ENCODE results near the gene KDM4B. TPM values are rescaled to one million over a fixed set of nuclear protein-coding genes. Genes with fewer than 3 reads are reported as not detected.

Gene KDM4B
- total and polyA plus RNA-seq, 10 of the 15 experiments (the other 5 are each of a cell fraction or from before 2014, with no cell fraction given), result 0.47 to 49.6 (median 16.2) TPM

DNA sequence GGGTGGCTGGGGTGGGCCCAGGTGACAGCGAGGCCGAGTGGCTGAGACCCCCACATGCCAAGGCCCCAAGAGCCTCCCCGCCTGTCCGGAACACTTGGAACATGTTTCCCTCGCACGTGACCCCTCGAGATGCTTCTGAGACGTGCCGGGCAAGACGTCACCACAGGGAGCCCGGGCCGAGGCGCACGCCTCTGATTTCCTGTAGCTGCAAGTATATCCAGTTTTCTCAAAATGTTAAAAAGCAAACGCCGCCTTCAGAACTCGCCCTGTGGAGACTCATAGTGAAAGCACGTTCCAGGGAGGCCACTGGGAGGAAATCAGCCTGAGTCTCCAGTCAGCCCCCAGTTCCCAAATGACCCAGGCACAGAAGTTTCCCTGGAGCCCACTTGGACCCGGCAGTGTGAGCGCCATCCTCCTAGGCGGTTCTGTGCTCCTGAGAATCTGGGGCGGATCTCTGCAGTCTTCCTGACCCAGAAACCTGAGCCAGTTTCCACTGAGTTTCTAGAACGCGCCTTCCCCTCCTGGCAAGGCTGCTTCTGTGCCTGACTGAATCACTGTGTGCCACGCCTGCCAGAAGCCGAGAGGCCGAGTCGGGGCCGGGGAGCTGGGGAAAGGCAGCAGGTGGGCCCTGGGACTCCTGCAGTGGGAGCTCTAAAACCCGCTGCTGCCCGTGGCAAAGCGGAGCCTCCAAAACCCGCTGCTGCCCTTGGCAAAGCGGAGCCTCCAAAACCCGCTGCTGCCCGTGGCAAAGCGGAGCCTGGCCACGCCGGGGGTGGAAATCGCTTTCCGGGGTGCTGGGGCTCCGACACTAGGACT, 179.3 kb downstream of the KDM4B start:
- no peak for TF ChIP-seq SUPT20H (IDR thresholded peaks at IDR 0.05; ENCODE audit: borderline replicate concordance, control insufficient read depth, low read depth, low read length)
- ChIA-PET RAD21 (ENCODE audit: unreplicated experiment) (no interaction called here), SMC1A (ENCODE audit: uncharacterized antibody, unreplicated experiment) (no interaction called here), CTCF (no interaction called here), POLR2A (no interaction called here)
- no peak overlapping the region for H3K9ac ChIP-seq (ENCODE audit: control insufficient read depth, insufficient read depth, low read length)
- in situ Hi-C loops (cut with MboI), result no loop called here
- no peaks in the 10 kb centered on the region for H3K4me1 ChIP-seq (ENCODE audit: control insufficient read depth, insufficient read depth, low read length)
- H4K20me1 ChIP-seq (ENCODE audit: control insufficient read depth, insufficient read depth), result no peaks in the 10 kb centered on the region
- H3K27me3 ChIP-seq (replicated peaks in 1 of 2; ENCODE audit: control insufficient read depth in 2 of 2, insufficient read depth in 2 of 2, low read length in 1 of 2), result no peaks in the 10 kb centered on the region
- no peaks in the 10 kb centered on the region for H3K9me3 ChIP-seq (replicated peaks; ENCODE audit: control insufficient read depth, insufficient read depth, low read length)
- no peak overlapping the region for H3K27ac ChIP-seq (ENCODE audit: control insufficient read depth, insufficient read depth)
- no TSS peak for BruUV-seq (replicated peaks)
- 97% methylated on average over 35 of the region's 42 CpGs for WGBS (ENCODE audit: insufficient coverage, insufficient replicate concordance, low lambda C conversion rate, missing lambda C conversion rate)
- H3K4me2 ChIP-seq (ENCODE audit: control insufficient read depth, insufficient read depth), result no peak overlapping the region
- ATAC-seq, result no peak
- no peak overlapping the region for H3K4me3 ChIP-seq
- no peak for FAIRE-seq
- no peak overlapping the region for H2AFZ ChIP-seq (ENCODE audit: control insufficient read depth, low read depth, low read length)
- H3K36me3 ChIP-seq (ENCODE audit: control insufficient read depth in 2 of 2, insufficient read depth in 2 of 2, low read length in 1 of 2), result peaks cover 9 to 14% of the 10 kb centered on the region in 2 experiments
- intact Hi-C loops (cut with micrococcal nuclease; ENCODE audit: unreplicated experiment), result no loop called here
- no peaks in the 10 kb centered on the region for H3K79me2 ChIP-seq (ENCODE audit: control insufficient read depth, insufficient read depth, low read length)
- DNase-seq (ENCODE audit: low read depth, low spot score), result no peak

DNA sequence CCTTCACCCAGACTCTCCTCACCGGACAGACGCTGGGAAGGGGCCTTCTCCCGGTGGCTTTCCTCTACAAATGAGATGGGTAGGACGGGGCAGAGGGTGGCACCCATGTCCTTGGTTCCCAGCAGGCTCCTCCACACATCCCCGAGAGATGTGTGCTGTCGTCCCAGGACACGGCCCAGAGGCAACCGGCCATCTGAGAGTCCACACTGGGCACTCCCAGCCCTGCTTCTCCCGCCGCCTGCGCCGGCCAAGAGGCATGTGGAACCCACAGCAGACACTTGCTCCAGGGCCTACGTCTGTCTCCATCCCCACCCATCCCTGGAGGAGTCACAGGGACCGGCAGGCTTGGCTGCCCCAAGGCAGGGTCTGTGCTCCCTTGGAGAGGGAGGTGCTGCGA, 179.9 kb downstream of the KDM4B start:
- CTCF ChIA-PET, result no interaction called here
- peaks cover 8 to 10% of the 10 kb centered on the region in 2 experiments; a peak in 3 of 4 replicates for H3K36me3 ChIP-seq (ENCODE audit: control insufficient read depth in 2 of 2, insufficient read depth in 2 of 2, low read length in 1 of 2)

More for the DNA sequence above, 179.9 kb downstream of the KDM4B start:
- H3K27ac ChIP-seq (ENCODE audit: control insufficient read depth, insufficient read depth), result no peak overlapping the region
- H3K4me3 ChIP-seq, result no peak overlapping the region
- DNase-seq (ENCODE audit: low read depth, low spot score) (no peak), FAIRE-seq (no peak), ATAC-seq (no peak)
- no peak overlapping the region for H3K4me2 ChIP-seq (ENCODE audit: control insufficient read depth, insufficient read depth)
- H3K79me2 ChIP-seq (ENCODE audit: control insufficient read depth, insufficient read depth, low read length), result no peaks in the 10 kb centered on the region
- ChIA-PET POLR2A (no interaction called here), RAD21 (ENCODE audit: unreplicated experiment) (no interaction called here), SMC1A (ENCODE audit: uncharacterized antibody, unreplicated experiment) (no interaction called here)
- no peaks in the 10 kb centered on the region for H3K27me3 ChIP-seq (replicated peaks in 1 of 2; ENCODE audit: control insufficient read depth in 2 of 2, insufficient read depth in 2 of 2, low read length in 1 of 2)
- H3K4me1 ChIP-seq (ENCODE audit: control insufficient read depth, insufficient read depth, low read length), result no peaks in the 10 kb centered on the region
- no peaks in the 10 kb centered on the region for H3K9me3 ChIP-seq (replicated peaks; ENCODE audit: control insufficient read depth, insufficient read depth, low read length)
- intact Hi-C loops (cut with micrococcal nuclease; ENCODE audit: unreplicated experiment), result no loop called here
- no peak overlapping the region for H3K9ac ChIP-seq (ENCODE audit: control insufficient read depth, insufficient read depth, low read length)
- no peak overlapping the region for H2AFZ ChIP-seq (ENCODE audit: control insufficient read depth, low read depth, low read length)
- in situ Hi-C loops (cut with MboI), result no loop called here
- TF ChIP-seq CREM (IDR thresholded peaks at IDR 0.05; ENCODE audit: low read depth) (no peak), WRNIP1 (IDR thresholded peaks at IDR 0.05; ENCODE audit: borderline replicate concordance, low read depth, low read length) (no peak), POLR2A (IDR thresholded peaks at IDR 0.05; ENCODE audit: low read depth, low read length) (0 out of 2 replicates have a peak, but pooled peaks have one; percentile 44), BCL11A (IDR thresholded peaks at IDR 0.05; ENCODE audit: low read depth, low read length) (no peak)
- H4K20me1 ChIP-seq (ENCODE audit: control insufficient read depth, insufficient read depth), result no peaks in the 10 kb centered on the region
- no TSS peak for BruUV-seq (replicated peaks)
- WGBS (ENCODE audit: insufficient coverage, insufficient replicate concordance, low lambda C conversion rate, missing lambda C conversion rate), result 98% methylated on average over 15 of the region's 15 CpGs

All from GM12878 (cell line).